Muscle layer of duodenum (tissue), 2 donors: ENCODE results near the gene FAM47E.
"Not testable (repeated sequence)": the region's sequence is repeated elsewhere in the genome, so short reads cannot be mapped to it uniquely, and the experiment has no call there.

Source experiments
- H3K27ac ChIP-seq: one replicate; pipeline ENCODE4 v1.7.0; 2013; ENCODE audit warnings: mild to moderate bottlenecking, low read length
- H3K27me3 ChIP-seq: one replicate; pipeline ENCODE4 v1.7.0; 2013; ENCODE audit warnings: low read depth, mild to moderate bottlenecking, control low read depth, low read length
- H3K36me3 ChIP-seq, 2 donors: one replicate each; pipeline ENCODE4 v1.7.0; 2013; ENCODE audit warnings: low read length in 2 of 2, control low read depth in 1 of 2, mild to moderate bottlenecking in 1 of 2; ENCODE audit not compliant: insufficient read depth in 2 of 2, control insufficient read depth in 1 of 2
- H3K4me1 ChIP-seq, 2 donors: one replicate each; pipeline ENCODE4 v1.7.0; 2013; ENCODE audit warnings: low read length in 2 of 2, mild to moderate bottlenecking in 2 of 2, control low read depth in 1 of 2, moderate library complexity in 1 of 2; ENCODE audit not compliant: insufficient read depth in 2 of 2, control insufficient read depth in 1 of 2
- H3K4me3 ChIP-seq, 2 donors: one replicate each; pipeline ENCODE4 v1.7.0; 2013; ENCODE audit warnings: low read length in 2 of 2, low read depth in 1 of 2, mild to moderate bottlenecking in 1 of 2
- H3K9me3 ChIP-seq, 2 donors: one replicate each; pipeline ENCODE4 v1.7.0; 2013; ENCODE audit warnings: low read length in 2 of 2, control low read depth in 1 of 2, mild to moderate bottlenecking in 1 of 2; ENCODE audit not compliant: control insufficient read depth in 1 of 2
- donor health status: healthy.

FAM47E gene

GRCh38 chr4:76271248-76271647 lies 19.7 kb downstream of the FAM47E start:
- Histone ChIP-seq H3K27ac (no peak overlapping the region), H3K4me1 (no peaks in the 10 kb centered on the region), H3K9me3 (no peaks in the 10 kb centered on the region), H3K4me3 (no peak overlapping the region), H3K27me3 (no peaks in the 10 kb centered on the region), H3K36me3 (no peaks in the 10 kb centered on the region)

GRCh38 chr4:76272073-76272472 lies 20.6 kb downstream of the FAM47E start:
- no peak overlapping the region for H3K27ac ChIP-seq
- H3K27me3 ChIP-seq: no peaks in the 10 kb centered on the region
- no peak overlapping the region for H3K4me3 ChIP-seq
- H3K9me3 ChIP-seq: no peaks in the 10 kb centered on the region
- no peaks in the 10 kb centered on the region for H3K4me1 ChIP-seq
- no peaks in the 10 kb centered on the region for H3K36me3 ChIP-seq

- Histone ChIP-seq H3K4me3 (no peak overlapping the region), H3K27me3 (no peaks in the 10 kb centered on the region), H3K4me1 (no peaks in the 10 kb centered on the region), H3K27ac (no peak overlapping the region), H3K36me3 (no peaks in the 10 kb centered on the region), H3K9me3 (no peaks in the 10 kb centered on the region)
Measured at GRCh38 chr4:76272582-76272981, 21.1 kb downstream of the FAM47E start.

GRCh38 chr4:76272999-76273398 lies 21.5 kb downstream of the FAM47E start:
- no peaks in the 10 kb centered on the region for H3K27me3 ChIP-seq
- no peaks in the 10 kb centered on the region for H3K36me3 ChIP-seq
- no peak overlapping the region for H3K4me3 ChIP-seq
- H3K27ac ChIP-seq: no peak overlapping the region
- H3K9me3 ChIP-seq: no peaks in the 10 kb centered on the region
- H3K4me1 ChIP-seq: no peaks in the 10 kb centered on the region

- H3K9me3 ChIP-seq: no peaks in the 10 kb centered on the region
- H3K4me1 ChIP-seq: no peaks in the 10 kb centered on the region
- no peak overlapping the region for H3K27ac ChIP-seq
- H3K27me3 ChIP-seq: no peaks in the 10 kb centered on the region
- H3K4me3 ChIP-seq: no peak overlapping the region
- H3K36me3 ChIP-seq: no peaks in the 10 kb centered on the region
Measured at GRCh38 chr4:76275486-76276124, 24.1 kb downstream of the FAM47E start.

GRCh38 chr4:76276813-76277212 lies 25.3 kb downstream of the FAM47E start:
- H3K27me3 ChIP-seq: no peaks in the 10 kb centered on the region
- no peaks in the 10 kb centered on the region for H3K9me3 ChIP-seq
- no peaks in the 10 kb centered on the region for H3K4me1 ChIP-seq

GRCh38 chr4:76277667-76278066 lies 26.1 kb downstream of the FAM47E start:
- H3K4me3 ChIP-seq: no peak overlapping the region
- no peak overlapping the region for H3K27ac ChIP-seq
- no peaks in the 10 kb centered on the region for H3K9me3 ChIP-seq
- H3K4me1 ChIP-seq: no peaks in the 10 kb centered on the region
- H3K27me3 ChIP-seq: no peaks in the 10 kb centered on the region
- H3K36me3 ChIP-seq: no peaks in the 10 kb centered on the region

More at GRCh38 chr4:76276813-76277212, 25.3 kb downstream of the FAM47E start:
- no peaks in the 10 kb centered on the region for H3K36me3 ChIP-seq
- no peak overlapping the region for H3K27ac ChIP-seq
- H3K4me3 ChIP-seq: no peak overlapping the region

GRCh38 chr4:76278583-76278982 lies 27.1 kb downstream of the FAM47E start:
- Histone ChIP-seq H3K4me3 (no peak overlapping the region), H3K27ac (no peak overlapping the region)

GRCh38 chr4:76279462-76279861 lies 27.9 kb downstream of the FAM47E start:
- H3K4me3 ChIP-seq: no peak overlapping the region
- H3K9me3 ChIP-seq: no peaks in the 10 kb centered on the region
- no peaks in the 10 kb centered on the region for H3K36me3 ChIP-seq
- H3K27ac ChIP-seq: no peak overlapping the region
- no peaks in the 10 kb centered on the region for H3K4me1 ChIP-seq
- H3K27me3 ChIP-seq: no peaks in the 10 kb centered on the region

More at GRCh38 chr4:76278583-76278982, 27.1 kb downstream of the FAM47E start:
- no peaks in the 10 kb centered on the region for H3K36me3 ChIP-seq
- H3K4me1 ChIP-seq: no peaks in the 10 kb centered on the region
- no peaks in the 10 kb centered on the region for H3K9me3 ChIP-seq
- H3K27me3 ChIP-seq: no peaks in the 10 kb centered on the region

- Histone ChIP-seq H3K27ac (no peak overlapping the region), H3K4me1 (no peaks in the 10 kb centered on the region), H3K9me3 (no peaks in the 10 kb centered on the region), H3K36me3 (no peaks in the 10 kb centered on the region), H3K27me3 (no peaks in the 10 kb centered on the region), H3K4me3 (no peak overlapping the region)
Measured at GRCh38 chr4:76280488-76281441, 29.2 kb downstream of the FAM47E start.

GRCh38 chr4:76281594-76281993 lies 30.1 kb downstream of the FAM47E start:
- not testable (repeated sequence) for H3K36me3 ChIP-seq, H3K4me3 ChIP-seq, H3K27me3 ChIP-seq, H3K4me1 ChIP-seq, H3K27ac ChIP-seq, H3K9me3 ChIP-seq
